GM21381 (cell line): ENCODE measurements around the gene MRPL19.

Experiments
- ATAC-seq: cut with Tn5 transposase; IDR thresholded peaks from one replicate; pipeline ENCODE4 v1.9.1; 2021; ENCODE audit warnings: mild to moderate bottlenecking, moderate library complexity; ENCODE audit not compliant: unreplicated experiment

Gene MRPL19

DNA sequence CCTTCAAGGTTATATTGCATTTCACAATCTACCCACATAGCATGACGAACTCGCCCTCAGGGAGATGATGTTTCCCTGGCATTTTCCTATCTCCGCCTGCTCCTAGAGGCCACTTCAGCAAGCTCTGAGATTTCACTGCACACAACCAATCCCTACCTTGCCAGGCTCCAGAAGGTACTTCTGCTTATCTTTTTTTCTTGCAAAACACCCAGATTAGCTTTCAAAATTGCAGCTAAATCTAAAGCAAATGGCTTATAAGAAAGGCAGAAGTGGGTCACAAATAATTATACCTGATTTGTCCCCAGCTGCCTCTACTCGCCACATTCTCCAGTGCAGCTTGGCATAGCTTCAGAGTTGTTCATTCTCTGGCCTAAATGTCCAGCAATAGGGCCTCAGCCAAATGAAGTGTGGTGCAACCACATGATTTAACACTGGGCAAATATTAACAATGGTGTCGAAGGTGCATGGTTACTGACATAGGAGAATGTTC, 32.4 kb upstream of the MRPL19 start:
- no peak for ATAC-seq

GRCh38 chr2:75616406-75616805, 30.2 kb upstream of the MRPL19 start:
- ATAC-seq, result no peak

- ATAC-seq, result no peak
These were observed 29.6 kb upstream of the MRPL19 start for GRCh38 chr2:75616933-75617332.

- ATAC-seq, result no peak
These were observed 26.4 kb upstream of the MRPL19 start for GRCh38 chr2:75619956-75620740.

GRCh38 chr2:75621228-75621627, 25.4 kb upstream of the MRPL19 start:
- no peak for ATAC-seq

GRCh38 chr2:75622500-75622899, 24.1 kb upstream of the MRPL19 start:
- no peak for ATAC-seq

GRCh38 chr2:75622929-75623328, 23.7 kb upstream of the MRPL19 start:
- no peak for ATAC-seq

DNA sequence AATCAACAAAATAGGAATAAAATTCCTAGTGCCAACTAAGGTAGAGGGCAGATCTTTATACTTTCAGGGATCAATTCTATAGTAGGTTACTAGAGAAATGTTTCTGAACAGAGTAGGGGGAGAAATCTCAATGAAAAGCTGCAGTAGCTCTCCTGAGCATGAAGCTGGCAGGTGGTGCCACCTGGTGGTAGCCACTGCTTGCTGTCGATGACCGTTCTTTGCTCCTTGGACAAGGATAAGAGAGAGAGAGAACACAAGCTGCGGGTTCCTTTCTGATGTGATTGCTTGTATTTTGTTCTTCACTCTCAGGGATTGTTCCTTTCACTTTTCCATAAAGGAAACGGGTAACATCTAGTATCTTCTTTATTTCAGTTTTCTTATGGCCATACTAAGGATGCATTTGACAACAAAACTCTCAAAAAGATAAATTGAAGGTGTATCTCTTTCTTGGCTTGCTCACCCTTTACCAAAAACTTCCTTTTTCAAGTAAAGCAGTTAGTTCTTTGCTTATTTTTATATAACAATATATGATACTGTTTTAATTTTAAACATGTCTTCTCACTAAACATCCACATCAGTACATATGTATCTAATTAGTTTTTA, 18.6 kb upstream of the MRPL19 start:
- ATAC-seq, result peak; percentile 86

GRCh38 chr2:75632091-75632701, 14.4 kb upstream of the MRPL19 start:
- no peak for ATAC-seq

- no peak for ATAC-seq
These were observed 13.8 kb upstream of the MRPL19 start for GRCh38 chr2:75632813-75633212.

DNA sequence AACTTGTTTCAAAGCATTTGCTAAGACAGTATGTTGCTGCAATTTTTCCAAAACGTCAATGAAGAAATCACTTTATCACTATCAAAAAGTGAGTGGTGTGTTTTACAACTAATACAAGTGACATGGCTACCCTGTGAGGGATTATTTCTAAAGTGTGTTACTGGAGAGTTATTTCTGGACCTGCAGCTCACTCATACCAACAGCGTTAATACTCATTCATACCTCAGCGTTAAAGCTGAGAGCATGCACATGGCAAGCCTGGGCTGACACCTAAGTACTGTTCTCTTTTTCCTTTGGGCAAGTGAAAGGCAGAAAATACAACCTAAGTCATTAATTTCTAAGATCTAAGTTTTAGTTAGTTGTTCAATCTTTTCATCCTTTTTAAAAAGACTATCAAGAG, 13.0 kb upstream of the MRPL19 start:
- ATAC-seq, result no peak

DNA sequence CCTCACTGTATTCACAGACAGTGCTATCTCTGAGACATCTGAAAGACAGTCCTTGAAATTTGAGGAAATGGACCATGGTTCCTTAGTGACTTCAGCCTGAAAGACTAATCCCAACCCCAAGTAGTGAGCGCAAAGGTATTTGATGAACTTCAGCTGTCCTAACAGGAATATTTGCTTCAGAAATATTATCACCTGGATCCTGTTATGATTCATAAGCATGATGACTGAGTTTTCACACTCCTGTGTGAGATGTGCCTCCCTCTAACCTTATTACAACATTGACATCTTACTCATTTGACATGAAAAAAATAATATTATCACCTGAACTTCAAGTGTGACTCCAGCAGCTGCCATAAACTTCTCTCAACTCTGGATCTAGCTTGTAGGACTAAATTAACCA, 11.6 kb upstream of the MRPL19 start:
- no peak for ATAC-seq

- ATAC-seq, result no peak
These were observed 9.0 kb upstream of the MRPL19 start for GRCh38 chr2:75637568-75637967.

DNA sequence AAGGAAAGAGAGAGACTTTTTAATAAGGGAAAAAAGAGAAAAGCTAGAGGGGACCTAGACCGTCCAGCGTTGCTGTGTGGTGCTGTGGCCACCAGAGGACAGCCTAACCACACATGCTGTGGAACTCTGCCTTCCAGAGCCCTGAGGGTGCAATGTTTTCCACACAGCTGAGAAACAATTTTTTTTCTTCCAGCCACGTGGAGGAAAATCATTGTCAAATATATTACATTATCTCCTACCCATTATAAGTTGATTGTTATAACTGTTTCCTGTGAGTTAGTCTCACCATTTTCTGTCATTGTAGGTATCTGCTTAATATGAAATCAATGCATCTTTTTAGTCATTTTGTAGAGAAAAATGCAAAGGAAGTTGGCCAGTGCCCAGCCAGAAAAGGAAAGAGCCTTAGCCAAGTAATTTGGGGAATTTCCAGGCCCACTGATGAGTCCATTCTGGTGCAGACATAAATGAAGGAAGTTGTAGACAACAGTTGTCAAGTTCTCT, 5.9 kb upstream of the MRPL19 start:
- ATAC-seq, result peak; percentile 96

DNA sequence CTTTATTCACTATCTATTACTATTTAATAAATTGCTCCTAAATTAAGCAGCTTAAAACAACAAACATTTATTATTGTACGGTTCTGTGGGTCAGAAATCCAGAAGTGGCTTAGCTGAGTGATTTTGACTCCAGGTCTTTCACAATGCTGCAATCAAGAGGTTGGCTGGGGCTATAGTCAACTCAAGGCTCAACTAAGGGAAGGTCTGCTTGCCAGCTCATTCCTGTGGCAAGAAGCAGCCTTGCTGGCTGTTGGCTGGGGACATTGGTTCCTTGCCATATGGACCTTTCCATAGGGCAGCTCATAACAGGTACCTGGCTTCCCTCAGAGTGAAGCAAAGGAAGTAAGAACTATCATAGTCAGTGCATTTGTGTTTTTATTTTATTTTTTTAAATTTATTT, 5.0 kb upstream of the MRPL19 start:
- no peak for ATAC-seq

GRCh38 chr2:75643980-75644379, 2.6 kb upstream of the MRPL19 start:
- ATAC-seq, result no peak

- ATAC-seq, result no peak
These were observed 940 bp upstream of the MRPL19 start for GRCh38 chr2:75645643-75646042.

DNA sequence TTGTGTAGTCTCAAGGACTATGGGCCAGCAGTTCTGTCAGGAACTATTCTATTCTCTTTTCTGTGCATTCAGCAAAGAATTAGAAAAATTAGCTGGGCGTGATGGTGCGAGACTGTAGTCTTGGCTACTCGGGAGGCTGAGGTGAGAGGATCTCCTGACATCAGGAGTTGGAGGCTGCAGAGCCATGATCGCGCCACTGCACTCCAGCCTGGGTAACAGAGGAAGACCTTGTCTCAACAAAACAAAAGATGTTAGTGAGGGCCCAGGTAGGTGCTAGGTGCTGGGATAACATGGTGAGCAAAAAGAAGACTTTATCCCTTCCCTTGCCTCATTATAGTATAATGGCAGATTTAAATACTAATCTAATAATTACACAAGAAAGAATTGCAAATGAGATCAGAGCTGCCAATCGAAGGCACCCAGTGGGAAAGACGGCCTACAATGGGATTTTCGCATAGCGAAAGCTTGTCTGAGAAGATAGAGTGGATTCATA, 447 bp upstream of the MRPL19 start:
- peak; percentile 1 for ATAC-seq

- ATAC-seq, result no peak
These were observed 1.2 kb downstream of the MRPL19 start for GRCh38 chr2:75647771-75648170.

- no peak for ATAC-seq
These were observed 7.4 kb downstream of the MRPL19 start for GRCh38 chr2:75654012-75654411.

DNA sequence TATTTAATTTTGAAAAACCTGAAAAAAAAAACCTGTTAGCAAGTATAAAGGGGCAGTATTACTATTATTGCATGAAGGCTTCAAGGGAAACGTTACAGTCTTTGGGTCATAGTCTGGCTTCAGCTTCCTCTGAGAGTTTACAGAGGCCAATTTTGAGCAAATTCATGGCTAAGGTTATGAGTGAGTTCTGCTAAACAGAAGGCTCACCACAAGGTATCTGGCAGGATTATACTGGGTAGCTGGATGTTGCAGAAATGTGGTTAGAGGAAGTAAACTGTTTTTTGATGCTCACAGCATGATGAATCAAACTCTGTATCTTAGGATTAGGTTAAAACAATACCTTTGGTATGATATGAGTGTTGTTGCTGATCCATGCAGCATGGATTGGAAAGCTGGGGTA, 9.3 kb downstream of the MRPL19 start:
- no peak for ATAC-seq

DNA sequence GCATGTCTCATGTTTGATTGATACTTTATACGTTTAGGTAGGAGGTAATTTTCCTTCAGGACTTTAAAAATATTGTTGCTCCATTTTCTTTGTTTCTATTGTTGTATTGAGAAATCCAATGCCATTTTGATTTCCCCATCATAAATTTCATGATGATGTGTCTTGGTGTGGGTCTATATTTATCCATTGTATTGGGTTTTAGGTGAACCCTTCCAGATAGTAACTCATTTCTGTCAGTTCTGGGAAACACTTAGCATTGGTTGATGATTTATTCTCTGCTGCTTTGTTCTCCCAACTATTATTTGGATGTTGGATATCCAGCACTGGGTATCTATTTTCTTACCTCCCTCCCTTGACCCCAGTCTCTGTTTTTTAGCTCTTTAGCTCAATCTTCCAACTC, 10.0 kb downstream of the MRPL19 start:
- ATAC-seq, result no peak
